ENCODE measurements around the gene HSPBP1.

HSPBP1 gene

GRCh38 chr19:55270172-55270942, 9.6 kb downstream of the HSPBP1 start:
- Histone ChIP-seq H3K18ac (ENCODE audit: low read length) (no peak overlapping the region), H2AK5ac (ENCODE audit: low read depth, low read length) (no peak overlapping the region), H3K27me3 (ENCODE audit: control insufficient read depth in 3 of 3, insufficient read depth in 3 of 3, low read depth in 1 of 3, low read length in 3 of 3) (no peaks in the 10 kb centered on the region), H3K27ac (replicated peaks; ENCODE audit: low read length) (no peak overlapping the region), H3K23ac (ENCODE audit: low read depth, low read length, poor library complexity) (peak overlapping the region; percentile 26), H3K4ac (ENCODE audit: low read length) (no peak overlapping the region), H2BK12ac (ENCODE audit: low read length) (no peak overlapping the region), H3K9me3 (replicated peaks in 1 of 2; ENCODE audit: control insufficient read depth in 2 of 2, insufficient read depth in 1 of 2, low read depth in 1 of 2, low read length in 2 of 2) (peaks cover 3% of the 10 kb centered on the region in 2 donors), H2BK5ac (ENCODE audit: low read length) (no peak overlapping the region), H3K4me2 (ENCODE audit: insufficient read depth, low read length, poor library complexity, severe bottlenecking) (no peak overlapping the region), H3K79me1 (ENCODE audit: low read depth, low read length) (no peaks in the 10 kb centered on the region), H3K14ac (ENCODE audit: low read length) (no peak overlapping the region), H2BK15ac (ENCODE audit: low read length) (no peak overlapping the region), H4K91ac (ENCODE audit: low read depth, low read length, poor library complexity) (no peak overlapping the region), H3K9ac (ENCODE audit: low read depth, low read length, poor library complexity) (peak overlapping the region; percentile 3), H2AFZ (ENCODE audit: low read length) (no peak overlapping the region), H2BK120ac (ENCODE audit: low read depth, low read length) (no peak overlapping the region), H3K4me3 (ENCODE audit: low read length in 2 of 2) (peak overlapping the region in 1 of 2 donors; percentile 18), H4K8ac (ENCODE audit: low read depth, low read length) (no peak overlapping the region), H3K4me1 (ENCODE audit: control insufficient read depth in 2 of 2, insufficient read depth in 1 of 2, low read depth in 1 of 2, low read length in 2 of 2) (no peaks in the 10 kb centered on the region), H3K36me3 (replicated peaks in 1 of 2; ENCODE audit: control insufficient read depth in 2 of 2, insufficient read depth in 2 of 2, low read length in 2 of 2) (peaks cover 14 to 30% of the 10 kb centered on the region in 2 donors)
- DNase-seq (ENCODE audit: low spot score): no peak
- 100% methylated on average over 1 to 4 of the region's 25 CpGs for WGBS, 2 donors (ENCODE audit: extremely low coverage in 2 of 2, insufficient read length in 2 of 2, insufficient replicate concordance in 1 of 2)

- Histone ChIP-seq H2AFZ (ENCODE audit: low read length) (no peak overlapping the region), H3K18ac (ENCODE audit: low read length) (no peak overlapping the region), H3K36me3 (replicated peaks in 1 of 2; ENCODE audit: control insufficient read depth in 2 of 2, insufficient read depth in 2 of 2, low read length in 2 of 2) (peaks cover 14 to 24% of the 10 kb centered on the region in 2 donors), H2BK12ac (ENCODE audit: low read length) (no peak overlapping the region), H2BK120ac (ENCODE audit: low read depth, low read length) (no peak overlapping the region), H3K14ac (ENCODE audit: low read length) (no peak overlapping the region), H4K91ac (ENCODE audit: low read depth, low read length, poor library complexity) (no peak overlapping the region), H2BK5ac (ENCODE audit: low read length) (no peak overlapping the region), H3K4me1 (ENCODE audit: control insufficient read depth in 2 of 2, insufficient read depth in 1 of 2, low read depth in 1 of 2, low read length in 2 of 2) (no peaks in the 10 kb centered on the region), H3K4me2 (ENCODE audit: insufficient read depth, low read length, poor library complexity, severe bottlenecking) (no peak overlapping the region), H2BK15ac (ENCODE audit: low read length) (no peak overlapping the region), H3K4ac (ENCODE audit: low read length) (no peak overlapping the region), H3K23ac (ENCODE audit: low read depth, low read length, poor library complexity) (no peak overlapping the region), H3K9me3 (replicated peaks in 1 of 2; ENCODE audit: control insufficient read depth in 2 of 2, insufficient read depth in 1 of 2, low read depth in 1 of 2, low read length in 2 of 2) (peaks cover 3% of the 10 kb centered on the region in 2 donors), H3K27ac (replicated peaks; ENCODE audit: low read length) (no peak overlapping the region), H3K79me1 (ENCODE audit: low read depth, low read length) (no peaks in the 10 kb centered on the region), H3K9ac (ENCODE audit: low read depth, low read length, poor library complexity) (no peak overlapping the region), H4K8ac (ENCODE audit: low read depth, low read length) (no peak overlapping the region), H3K27me3 (ENCODE audit: control insufficient read depth in 3 of 3, insufficient read depth in 3 of 3, low read depth in 1 of 3, low read length in 3 of 3) (no peaks in the 10 kb centered on the region), H2AK5ac (ENCODE audit: low read depth, low read length) (no peak overlapping the region), H3K4me3 (ENCODE audit: low read length in 2 of 2) (no peak overlapping the region)
- WGBS, 2 donors (ENCODE audit: extremely low coverage in 2 of 2, insufficient read length in 2 of 2, insufficient replicate concordance in 1 of 2): no CpG with 5 or more reads among the region's 8 CpGs
- no peak for DNase-seq (ENCODE audit: low spot score)
Observed at GRCh38 chr19:55269299-55269698, 10.6 kb downstream of the HSPBP1 start.

- WGBS, 2 donors (ENCODE audit: extremely low coverage in 2 of 2, insufficient read length in 2 of 2, insufficient replicate concordance in 1 of 2): no CpG with 5 or more reads among the region's 4 CpGs
Observed at GRCh38 chr19:55266840-55267239, 13.1 kb downstream of the HSPBP1 start.

GRCh38 chr19:55266404-55266803, 13.5 kb downstream of the HSPBP1 start:
- whole genome bisulfite sequencing, 2 donors (ENCODE audit: extremely low coverage in 2 of 2, insufficient read length in 2 of 2, insufficient replicate concordance in 1 of 2): 100% methylated on average over 3 of the region's 3 CpGs; no CpG with 5 or more reads in 1 of the 2 donors
- Histone ChIP-seq H3K27ac (replicated peaks; ENCODE audit: low read length) (no peak overlapping the region), H2BK5ac (ENCODE audit: low read length) (no peak overlapping the region), H3K23ac (ENCODE audit: low read depth, low read length, poor library complexity) (peak overlapping the region; percentile 35), H3K4ac (ENCODE audit: low read length) (no peak overlapping the region), H2AK5ac (ENCODE audit: low read depth, low read length) (no peak overlapping the region), H2BK12ac (ENCODE audit: low read length) (no peak overlapping the region), H2BK120ac (ENCODE audit: low read depth, low read length) (no peak overlapping the region), H3K36me3 (replicated peaks in 1 of 2; ENCODE audit: control insufficient read depth in 2 of 2, insufficient read depth in 2 of 2, low read length in 2 of 2) (peaks cover 7 to 8% of the 10 kb centered on the region in 2 donors), H3K27me3 (ENCODE audit: control insufficient read depth in 3 of 3, insufficient read depth in 3 of 3, low read depth in 1 of 3, low read length in 3 of 3) (no peaks in the 10 kb centered on the region), H3K4me2 (ENCODE audit: insufficient read depth, low read length, poor library complexity, severe bottlenecking) (no peak overlapping the region), H4K91ac (ENCODE audit: low read depth, low read length, poor library complexity) (no peak overlapping the region), H3K14ac (ENCODE audit: low read length) (no peak overlapping the region), H3K18ac (ENCODE audit: low read length) (no peak overlapping the region), H3K79me1 (ENCODE audit: low read depth, low read length) (peaks cover 2% of the 10 kb centered on the region), H2AFZ (ENCODE audit: low read length) (no peak overlapping the region), H3K9ac (ENCODE audit: low read depth, low read length, poor library complexity) (no peak overlapping the region), H3K4me3 (ENCODE audit: low read length in 2 of 2) (peak overlapping the region in 1 of 2 donors; percentile 49), H4K8ac (ENCODE audit: low read depth, low read length) (no peak overlapping the region), H3K4me1 (ENCODE audit: control insufficient read depth in 2 of 2, insufficient read depth in 1 of 2, low read depth in 1 of 2, low read length in 2 of 2) (no peaks in the 10 kb centered on the region), H3K9me3 (replicated peaks in 1 of 2; ENCODE audit: control insufficient read depth in 2 of 2, insufficient read depth in 1 of 2, low read depth in 1 of 2, low read length in 2 of 2) (peaks cover 3% of the 10 kb centered on the region in 2 donors), H2BK15ac (ENCODE audit: low read length) (no peak overlapping the region)
- DNase-seq (ENCODE audit: low spot score): no peak

More at GRCh38 chr19:55266840-55267239, 13.1 kb downstream of the HSPBP1 start:
- no peak overlapping the region for H4K8ac ChIP-seq (ENCODE audit: low read depth, low read length)
- H2BK5ac ChIP-seq (ENCODE audit: low read length): no peak overlapping the region
- H3K27me3 ChIP-seq (ENCODE audit: control insufficient read depth in 3 of 3, insufficient read depth in 3 of 3, low read depth in 1 of 3, low read length in 3 of 3): no peaks in the 10 kb centered on the region
- H3K4ac ChIP-seq (ENCODE audit: low read length): no peak overlapping the region
- no peak overlapping the region for H2BK120ac ChIP-seq (ENCODE audit: low read depth, low read length)
- peaks cover 2% of the 10 kb centered on the region for H3K79me1 ChIP-seq (ENCODE audit: low read depth, low read length)
- no peak overlapping the region for H3K27ac ChIP-seq (replicated peaks; ENCODE audit: low read length)
- no peak overlapping the region for H3K4me3 ChIP-seq (ENCODE audit: low read length in 2 of 2)
- no peak overlapping the region for H2BK15ac ChIP-seq (ENCODE audit: low read length)
- DNase-seq (ENCODE audit: low spot score): no peak
- no peak overlapping the region for H2AFZ ChIP-seq (ENCODE audit: low read length)
- H2AK5ac ChIP-seq (ENCODE audit: low read depth, low read length): no peak overlapping the region
- no peak overlapping the region for H3K23ac ChIP-seq (ENCODE audit: low read depth, low read length, poor library complexity)
- no peak overlapping the region for H3K9ac ChIP-seq (ENCODE audit: low read depth, low read length, poor library complexity)
- H3K4me1 ChIP-seq (ENCODE audit: control insufficient read depth in 2 of 2, insufficient read depth in 1 of 2, low read depth in 1 of 2, low read length in 2 of 2): no peaks in the 10 kb centered on the region
- peaks cover 3% of the 10 kb centered on the region in 2 donors for H3K9me3 ChIP-seq (replicated peaks in 1 of 2; ENCODE audit: control insufficient read depth in 2 of 2, insufficient read depth in 1 of 2, low read depth in 1 of 2, low read length in 2 of 2)
- H2BK12ac ChIP-seq (ENCODE audit: low read length): no peak overlapping the region
- peaks cover 8% of the 10 kb centered on the region in 2 donors for H3K36me3 ChIP-seq (replicated peaks in 1 of 2; ENCODE audit: control insufficient read depth in 2 of 2, insufficient read depth in 2 of 2, low read length in 2 of 2)
- H4K91ac ChIP-seq (ENCODE audit: low read depth, low read length, poor library complexity): no peak overlapping the region
- H3K18ac ChIP-seq (ENCODE audit: low read length): no peak overlapping the region
- H3K14ac ChIP-seq (ENCODE audit: low read length): no peak overlapping the region
- no peak overlapping the region for H3K4me2 ChIP-seq (ENCODE audit: insufficient read depth, low read length, poor library complexity, severe bottlenecking)
